Neuron (in vitro differentiated cells): ENCODE results near the gene TENM4.

Experiments used
- H2AFZ ChIP-seq: one replicate; pipeline ENCODE4 v1.6.1; 2013; ENCODE audit warnings: low read depth, mild to moderate bottlenecking, inconsistent platforms, low read length, moderate library complexity
- H3K27me3 ChIP-seq: one replicate; pipeline ENCODE4 v1.6.1; 2013; ENCODE audit warnings: low read length; ENCODE audit not compliant: insufficient read depth
- H3K36me3 ChIP-seq: one replicate; pipeline ENCODE4 v1.6.1; 2013; ENCODE audit warnings: low read length; ENCODE audit not compliant: insufficient read depth
- H3K4me1 ChIP-seq: one replicate; pipeline ENCODE4 v1.6.1; 2013; ENCODE audit warnings: low read length; ENCODE audit not compliant: insufficient read depth
- H3K4me3 ChIP-seq: 2 replicates; pipeline ENCODE4 v1.5.1; 2013; ENCODE audit warnings: mild to moderate bottlenecking, low read length, moderate library complexity
- H3K9me3 ChIP-seq: one replicate; pipeline ENCODE4 v1.6.1; 2013; ENCODE audit warnings: low read length

TENM4 gene

DNA sequence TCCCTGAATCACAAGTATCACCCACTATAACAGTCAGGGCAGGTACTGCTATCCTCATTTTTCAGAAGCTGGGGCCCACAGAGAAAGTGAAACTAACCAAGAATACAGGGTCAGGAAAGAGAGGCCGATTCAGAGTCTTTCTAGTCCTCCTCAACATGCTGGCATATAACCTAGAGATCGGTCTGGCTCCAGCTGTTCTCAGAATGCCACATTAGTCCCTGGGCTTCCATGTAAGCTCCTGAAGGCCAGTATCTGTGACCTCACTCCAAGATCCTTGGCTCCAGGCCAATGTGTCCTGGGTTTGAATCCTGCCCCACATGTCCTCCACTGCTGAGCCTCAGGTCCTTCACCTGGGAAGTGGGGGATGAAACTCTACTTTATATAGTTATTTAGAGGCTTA, 50.4 kb downstream of the TENM4 start:
- Histone ChIP-seq H3K27me3 (no peaks in the 10 kb centered on the region), H3K9me3 (no peaks in the 10 kb centered on the region), H3K36me3 (no peaks in the 10 kb centered on the region), H3K4me3 (no peak overlapping the region), H2AFZ (no peak overlapping the region), H3K4me1 (peaks cover 6% of the 10 kb centered on the region)

- H3K4me1 ChIP-seq = no peaks in the 10 kb centered on the region
- no peak overlapping the region for H3K4me3 ChIP-seq
- H3K27me3 ChIP-seq = no peaks in the 10 kb centered on the region
- no peak overlapping the region for H2AFZ ChIP-seq
- no peaks in the 10 kb centered on the region for H3K36me3 ChIP-seq
- H3K9me3 ChIP-seq = no peaks in the 10 kb centered on the region
These were observed 52.6 kb downstream of the TENM4 start for GRCh38 chr11:79388201-79388600.

DNA sequence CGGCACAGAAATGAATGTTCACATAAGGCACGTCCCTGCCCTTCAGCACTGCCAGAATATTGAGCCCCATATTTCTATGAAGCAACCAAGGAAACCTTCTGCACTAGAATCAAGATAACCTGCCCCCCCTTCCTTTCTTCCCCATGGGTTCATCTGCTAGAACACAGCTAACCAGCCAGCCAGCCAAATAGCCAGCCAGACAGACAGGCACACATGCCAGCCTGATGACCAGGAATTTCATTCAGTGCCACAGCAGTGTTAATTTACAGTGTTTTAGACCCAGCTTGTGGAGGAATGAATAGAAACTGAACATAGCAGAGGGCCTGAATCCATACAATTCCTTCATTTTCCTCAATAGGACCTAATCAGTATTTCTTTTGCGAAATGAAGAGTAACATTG, 57.0 kb downstream of the TENM4 start:
- no peak overlapping the region for H3K4me3 ChIP-seq
- no peaks in the 10 kb centered on the region for H3K4me1 ChIP-seq
- no peaks in the 10 kb centered on the region for H3K27me3 ChIP-seq
- H3K9me3 ChIP-seq = no peaks in the 10 kb centered on the region
- no peaks in the 10 kb centered on the region for H3K36me3 ChIP-seq
- H2AFZ ChIP-seq = no peak overlapping the region

DNA sequence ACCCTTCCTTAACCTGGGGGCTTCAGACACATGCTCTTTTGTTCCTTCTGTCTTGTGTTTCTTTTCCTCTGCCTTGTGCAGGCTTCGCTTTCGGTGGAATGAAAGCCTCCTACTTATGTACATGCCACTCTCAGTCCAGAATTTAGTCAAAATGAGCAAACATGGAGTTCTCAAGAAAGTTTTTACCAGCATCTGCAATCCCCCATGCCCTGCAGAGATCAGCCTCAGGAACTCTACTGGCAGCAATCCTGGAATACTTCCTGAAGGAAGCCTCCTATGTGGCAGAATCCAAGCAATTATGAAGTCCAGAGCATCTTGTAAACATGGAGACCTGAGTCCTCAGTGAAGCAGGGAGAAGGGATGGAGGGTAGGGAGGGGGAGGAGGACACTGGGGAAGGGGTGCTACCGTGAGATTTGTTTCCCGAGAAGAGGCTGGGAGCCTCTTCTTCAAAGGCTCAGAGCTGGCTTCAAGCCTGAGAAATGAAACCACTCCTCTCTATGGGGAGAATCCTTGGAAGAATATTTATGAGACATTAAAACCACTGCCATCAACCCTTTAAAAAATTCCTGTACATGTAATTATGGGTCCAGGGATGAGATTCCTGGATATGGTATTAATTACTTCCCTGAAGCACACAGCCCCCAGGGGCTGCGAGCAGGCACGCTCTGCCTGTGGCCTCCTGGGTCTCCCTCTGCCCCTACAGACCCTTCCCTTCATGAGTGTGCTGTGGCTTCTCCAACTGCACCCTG, 58.4 kb downstream of the TENM4 start:
- H3K9me3 ChIP-seq = no peaks in the 10 kb centered on the region
- H3K4me3 ChIP-seq = no peak overlapping the region
- no peaks in the 10 kb centered on the region for H3K36me3 ChIP-seq
- H3K27me3 ChIP-seq = no peaks in the 10 kb centered on the region
- H2AFZ ChIP-seq = no peak overlapping the region
- H3K4me1 ChIP-seq = peaks cover 2% of the 10 kb centered on the region

- H3K4me3 ChIP-seq = no peak overlapping the region
- peaks cover 4% of the 10 kb centered on the region for H3K4me1 ChIP-seq
- H2AFZ ChIP-seq = no peak overlapping the region
- H3K9me3 ChIP-seq = no peaks in the 10 kb centered on the region
- H3K27me3 ChIP-seq = no peaks in the 10 kb centered on the region
- H3K36me3 ChIP-seq = no peaks in the 10 kb centered on the region
These were observed 59.8 kb downstream of the TENM4 start for GRCh38 chr11:79381036-79381435.

DNA sequence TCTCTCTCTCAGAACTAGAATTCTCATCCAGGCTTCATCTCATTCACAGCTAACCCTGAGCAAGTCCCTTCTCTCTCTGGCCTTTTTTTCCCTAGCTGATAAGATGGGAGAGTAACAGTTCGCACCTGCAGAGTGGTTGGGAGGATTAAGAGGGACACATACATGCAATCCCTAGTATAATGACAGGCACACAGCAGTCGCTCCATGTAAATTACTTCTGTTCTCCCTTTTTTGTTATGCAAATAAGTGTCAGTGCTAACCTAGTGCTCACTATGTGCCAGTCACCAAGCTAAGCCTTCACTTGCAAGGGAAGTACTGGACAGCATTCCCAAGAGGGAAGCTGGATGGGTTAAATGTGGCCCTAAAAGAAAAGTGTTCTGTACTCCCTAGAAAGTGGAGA, 63.4 kb downstream of the TENM4 start:
- H3K9me3 ChIP-seq = no peaks in the 10 kb centered on the region
- H3K27me3 ChIP-seq = no peaks in the 10 kb centered on the region
- H2AFZ ChIP-seq = no peak overlapping the region
- H3K4me1 ChIP-seq = peaks cover 4% of the 10 kb centered on the region
- H3K4me3 ChIP-seq = no peak overlapping the region
- H3K36me3 ChIP-seq = no peaks in the 10 kb centered on the region

DNA sequence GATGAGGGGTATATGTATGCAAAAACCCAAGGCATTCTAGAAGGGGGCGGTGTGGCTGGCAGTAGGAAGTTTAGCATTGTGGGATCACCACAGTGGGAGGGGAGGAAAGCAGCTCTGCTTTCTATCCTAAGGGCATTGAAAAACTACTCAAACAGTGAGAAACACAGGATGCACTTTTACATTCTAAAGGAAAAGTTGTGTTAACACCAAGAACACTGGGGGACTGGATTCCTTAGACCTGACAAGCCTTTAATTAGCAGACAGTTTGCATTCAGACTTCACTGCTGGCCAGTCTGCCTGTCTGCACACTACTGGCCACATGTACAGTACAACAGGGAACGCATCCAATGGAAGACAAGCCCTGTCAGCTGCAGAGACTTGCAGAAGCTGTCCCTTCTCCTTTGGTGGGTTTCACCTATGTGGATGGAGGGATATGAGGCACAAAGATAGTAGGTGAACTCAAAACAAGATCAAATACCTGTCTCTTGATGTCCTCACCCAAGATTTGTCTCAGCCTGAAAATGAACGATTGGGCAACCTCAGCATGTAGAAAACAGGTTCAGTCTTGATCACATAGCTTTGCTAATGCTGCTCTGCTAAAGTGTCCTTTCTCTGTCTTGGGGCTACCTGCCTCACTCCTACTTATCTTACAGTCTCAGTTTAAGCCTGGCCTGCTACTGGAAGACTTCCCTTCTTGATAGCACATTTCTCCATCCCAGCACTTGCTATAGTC, 64.8 kb downstream of the TENM4 start:
- Histone ChIP-seq H3K36me3 (no peaks in the 10 kb centered on the region), H2AFZ (no peak overlapping the region), H3K9me3 (no peaks in the 10 kb centered on the region), H3K27me3 (no peaks in the 10 kb centered on the region), H3K4me1 (peaks cover 4% of the 10 kb centered on the region), H3K4me3 (no peak overlapping the region)

GRCh38 chr11:79374727-79375126, 66.1 kb downstream of the TENM4 start:
- Histone ChIP-seq H3K36me3 (no peaks in the 10 kb centered on the region), H3K9me3 (no peaks in the 10 kb centered on the region), H3K4me3 (no peak overlapping the region), H3K4me1 (peaks cover 4% of the 10 kb centered on the region), H3K27me3 (no peaks in the 10 kb centered on the region), H2AFZ (no peak overlapping the region)

DNA sequence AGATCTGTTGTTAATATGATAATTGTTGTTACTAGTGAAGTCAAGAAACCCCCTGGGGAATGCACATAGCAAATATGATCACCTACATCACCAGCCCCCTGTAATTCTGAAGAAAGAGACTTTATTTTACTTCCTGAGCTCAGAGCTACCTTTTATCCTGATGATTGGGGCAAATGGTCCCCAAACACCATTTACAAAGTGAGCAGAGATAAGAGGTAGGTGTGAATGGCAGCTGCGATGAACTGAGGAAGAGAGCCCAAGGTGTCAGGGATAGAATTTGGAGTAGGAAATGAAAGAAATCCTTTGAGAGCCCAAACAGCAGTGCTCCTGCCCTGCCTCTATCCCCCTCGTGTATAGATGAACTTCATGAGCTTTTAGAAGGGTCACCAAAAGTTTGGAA, 69.1 kb downstream of the TENM4 start:
- Histone ChIP-seq H3K4me3 (no peak overlapping the region), H3K27me3 (no peaks in the 10 kb centered on the region), H3K9me3 (no peaks in the 10 kb centered on the region), H3K36me3 (no peaks in the 10 kb centered on the region), H2AFZ (no peak overlapping the region), H3K4me1 (no peaks in the 10 kb centered on the region)

- H3K4me3 ChIP-seq = no peak overlapping the region
- H3K36me3 ChIP-seq = no peaks in the 10 kb centered on the region
- H3K4me1 ChIP-seq = no peaks in the 10 kb centered on the region
- H3K27me3 ChIP-seq = no peaks in the 10 kb centered on the region
- no peaks in the 10 kb centered on the region for H3K9me3 ChIP-seq
- H2AFZ ChIP-seq = no peak overlapping the region
These were observed 69.7 kb downstream of the TENM4 start for GRCh38 chr11:79371152-79371551.

GRCh38 chr11:79369055-79369454, 71.8 kb downstream of the TENM4 start:
- H2AFZ ChIP-seq = no peak overlapping the region
- no peaks in the 10 kb centered on the region for H3K36me3 ChIP-seq
- no peak overlapping the region for H3K4me3 ChIP-seq
- no peaks in the 10 kb centered on the region for H3K9me3 ChIP-seq
- no peaks in the 10 kb centered on the region for H3K4me1 ChIP-seq
- H3K27me3 ChIP-seq = no peaks in the 10 kb centered on the region

GRCh38 chr11:79367844-79368243, 73.0 kb downstream of the TENM4 start:
- H3K4me3 ChIP-seq = no peak overlapping the region
- no peaks in the 10 kb centered on the region for H3K36me3 ChIP-seq
- H2AFZ ChIP-seq = no peak overlapping the region
- no peaks in the 10 kb centered on the region for H3K9me3 ChIP-seq
- no peaks in the 10 kb centered on the region for H3K27me3 ChIP-seq
- H3K4me1 ChIP-seq = no peaks in the 10 kb centered on the region

GRCh38 chr11:79366218-79366617, 74.6 kb downstream of the TENM4 start:
- no peak overlapping the region for H2AFZ ChIP-seq
- no peaks in the 10 kb centered on the region for H3K27me3 ChIP-seq
- H3K4me3 ChIP-seq = no peak overlapping the region
- H3K4me1 ChIP-seq = no peaks in the 10 kb centered on the region
- no peaks in the 10 kb centered on the region for H3K9me3 ChIP-seq
- H3K36me3 ChIP-seq = no peaks in the 10 kb centered on the region
